H9 (cell line): ENCODE data around the gene ESRRA. TPM values are rescaled to one million over a fixed set of nuclear protein-coding genes. Genes with fewer than 3 reads are reported as not detected.

Experiments
- DNase-seq: peaks from one replicate; pipeline ENCODE4 v3.0.0-alpha.2; 2017
- H2AFZ ChIP-seq: one replicate; pipeline ENCODE4 v1.6.1; 2013; ENCODE audit warnings: mild to moderate bottlenecking, low read length, control low read depth, moderate library complexity
- H2AK5ac ChIP-seq: 2 replicates; pipeline ENCODE4 v1.6.1; 2013; ENCODE audit warnings: low read length, control low read depth, mixed read lengths; ENCODE audit not compliant: insufficient read length
- H2BK120ac ChIP-seq: one replicate; pipeline ENCODE4 v1.6.1; 2013; ENCODE audit warnings: low read depth, mild to moderate bottlenecking, low read length, control low read depth, inconsistent platforms; ENCODE audit not compliant: poor library complexity, severe bottlenecking
- H2BK12ac ChIP-seq: 2 replicates; pipeline ENCODE4 v1.6.1; 2013; ENCODE audit warnings: low read length, control low read depth, mixed read lengths, low read depth; ENCODE audit not compliant: insufficient read length
- H2BK15ac ChIP-seq: 2 replicates; pipeline ENCODE4 v1.6.1; 2013; ENCODE audit warnings: low read depth, low read length, control low read depth
- H2BK20ac ChIP-seq: one replicate; pipeline ENCODE4 v1.6.1; 2013; ENCODE audit warnings: low read depth, mild to moderate bottlenecking, low read length, control low read depth, inconsistent platforms; ENCODE audit not compliant: poor library complexity, severe bottlenecking
- H2BK5ac ChIP-seq: 2 replicates; pipeline ENCODE4 v1.6.1; 2013; ENCODE audit warnings: low read length, control low read depth, mixed read lengths; ENCODE audit not compliant: insufficient read length
- H3K14ac ChIP-seq: 2 replicates; pipeline ENCODE4 v1.6.1; 2013; ENCODE audit warnings: low read length, control low read depth; ENCODE audit not compliant: insufficient read depth
- H3K18ac ChIP-seq: 2 replicates; pipeline ENCODE4 v1.6.1; 2013; ENCODE audit warnings: low read depth, mild to moderate bottlenecking, mixed read lengths, low read length, control low read depth; ENCODE audit not compliant: insufficient read length
- H3K23ac ChIP-seq: 2 replicates; pipeline ENCODE4 v1.6.1; 2013; ENCODE audit warnings: low read length, control low read depth, mixed read lengths, low read depth; ENCODE audit not compliant: insufficient read length
- H3K23me2 ChIP-seq: 2 replicates; pipeline ENCODE4 v1.6.1; 2013; ENCODE audit warnings: low read depth, mild to moderate bottlenecking, mixed read lengths, low read length, control low read depth; ENCODE audit not compliant: insufficient read length, poor library complexity, severe bottlenecking
- H3K27ac ChIP-seq: 2 replicates; pipeline ENCODE4 v1.5.1; 2013; ENCODE audit warnings: low read length, control low read depth, mixed read lengths, low read depth; ENCODE audit not compliant: insufficient read length
- H3K27me3 ChIP-seq: 2 replicates; pipeline ENCODE4 v1.6.1; 2013; ENCODE audit warnings: low read length, control low read depth, inconsistent platforms; ENCODE audit not compliant: insufficient read depth
- H3K4ac ChIP-seq: 2 replicates; pipeline ENCODE4 v1.6.1; 2013; ENCODE audit warnings: low read depth, mild to moderate bottlenecking, control low read depth, inconsistent platforms, low read length, moderate library complexity
- H3K4me1 ChIP-seq: 2 replicates; pipeline ENCODE4 v1.6.1; 2013; ENCODE audit warnings: low read length, control low read depth, inconsistent platforms; ENCODE audit not compliant: insufficient read depth
- H3K4me2 ChIP-seq: 2 replicates; pipeline ENCODE4 v1.6.1; 2013; ENCODE audit warnings: low read length, control low read depth, mixed read lengths; ENCODE audit not compliant: insufficient read length, insufficient read depth
- H3K56ac ChIP-seq: 2 replicates; pipeline ENCODE4 v1.6.1; 2013; ENCODE audit warnings: low read depth, mild to moderate bottlenecking, mixed read lengths, low read length, control low read depth; ENCODE audit not compliant: insufficient read length
- H3K79me1 ChIP-seq: 2 replicates; pipeline ENCODE4 v1.6.1; 2013; ENCODE audit warnings: low read depth, mild to moderate bottlenecking, moderate library complexity, low read length, control low read depth, inconsistent platforms; ENCODE audit not compliant: insufficient read depth, poor library complexity, severe bottlenecking
- H3K79me2 ChIP-seq: 2 replicates; pipeline ENCODE4 v1.6.1; 2013; ENCODE audit warnings: low read length, control low read depth, inconsistent platforms; ENCODE audit not compliant: insufficient read depth
- H3K9ac ChIP-seq: 2 replicates; pipeline ENCODE4 v1.6.1; 2013; ENCODE audit warnings: low read length, control low read depth, mixed read lengths; ENCODE audit not compliant: insufficient read length; ENCODE audit errors: extremely low read depth
- H3K9me3 ChIP-seq: one replicate; pipeline ENCODE4 v1.6.1; 2013; ENCODE audit warnings: low read depth, low read length, inconsistent platforms; ENCODE audit not compliant: control insufficient read depth
- H3T11ph ChIP-seq: one replicate; pipeline ENCODE4 v1.6.1; 2013; ENCODE audit warnings: mild to moderate bottlenecking, low read length, control low read depth, inconsistent platforms
- H4K20me1 ChIP-seq: one replicate; pipeline ENCODE4 v1.6.1; 2013; ENCODE audit not compliant: control insufficient read depth, insufficient read length, insufficient read depth
- H4K5ac ChIP-seq: 2 replicates; pipeline ENCODE4 v1.6.1; 2013; ENCODE audit warnings: low read depth, mild to moderate bottlenecking, mixed read lengths, low read length, control low read depth; ENCODE audit not compliant: insufficient read length
- H4K8ac ChIP-seq: replicated peaks from 2 replicates; pipeline ENCODE4 v1.6.1; 2013; ENCODE audit warnings: low read length, control low read depth, mixed read lengths, low read depth; ENCODE audit not compliant: insufficient read length
- H4K91ac ChIP-seq: 2 replicates; pipeline ENCODE4 v1.6.1; 2013; ENCODE audit warnings: low read depth, mild to moderate bottlenecking, moderate library complexity, mixed read lengths, low read length, control low read depth; ENCODE audit not compliant: insufficient read length
- H3K27ac Mint-ChIP-seq, 3 experiments: 2 replicates in 2 of 3; 3 replicates in 1 of 3; pipeline ENCODE4 v1.8.0; 2020 to 2021; ENCODE audit warnings: mixed read lengths in 3 of 3, mild to moderate bottlenecking in 1 of 3, moderate library complexity in 1 of 3
- H3K27me3 Mint-ChIP-seq: 2 replicates; pipeline ENCODE4 v1.8.0; 2021; ENCODE audit warnings: low read depth, mild to moderate bottlenecking, moderate library complexity, mixed read lengths
- H3K36me3 Mint-ChIP-seq, 3 experiments: 2 replicates in 2 of 3; 3 replicates in 1 of 3; pipeline ENCODE4 v1.8.0; 2020 to 2021; ENCODE audit warnings: low read depth in 3 of 3, mixed read lengths in 3 of 3; ENCODE audit not compliant: insufficient read depth in 1 of 3
- H3K4me1 Mint-ChIP-seq, 2 experiments: 2 replicates each; pipeline ENCODE4 v1.8.0; 2020; ENCODE audit warnings: mixed read lengths in 2 of 2
- H3K4me3 Mint-ChIP-seq, 2 experiments: 2 replicates in 1 of 2; 3 replicates in 1 of 2; pipeline ENCODE4 v1.8.0; 2020 to 2021; ENCODE audit warnings: mild to moderate bottlenecking in 2 of 2, mixed read lengths in 2 of 2, moderate library complexity in 1 of 2
- H3K9me3 Mint-ChIP-seq, 2 experiments: 2 replicates in 1 of 2; 3 replicates in 1 of 2; pipeline ENCODE4 v1.8.0; 2020; ENCODE audit warnings: mild to moderate bottlenecking in 2 of 2, mixed read lengths in 2 of 2, moderate library complexity in 1 of 2
- CTCF ChIP-seq: fragments of 200-600 bp; sonication (generic); conservative IDR thresholded peaks from 3 replicates; pipeline ENCODE4 v1.8.0; 2021; ENCODE audit warnings: antibody characterized with exemption, mild to moderate bottlenecking
- WGBS: extraction: QIAGEN DNeasy Blood & Tissue Kit; methylation state at CpG from one replicate; pipeline ENCODE4 v1.1.7; 2013; ENCODE audit warnings: missing lambda C conversion rate, low lambda C conversion rate, mixed read lengths; ENCODE audit not compliant: insufficient read length; ENCODE audit errors: extremely low coverage; 5-methylcytosine and 5-hydroxymethylcytosine counted together
- total RNA-seq: library from RNA; stranded (reverse); gene quantifications from 2 replicates; pipeline ENCODE4 v1.2.1, GENCODE V29; 2021

The ESRRA gene
- total RNA-seq, 1 experiment from 2014 or later = 42.3 TPM

GRCh38 chr11:64322925-64323260 is 17.6 kb downstream of the ESRRA start:
- no peak overlapping the region for H2BK120ac ChIP-seq
- H3K27ac ChIP-seq = no peak overlapping the region
- no peak overlapping the region for H2BK20ac ChIP-seq
- no peak overlapping the region for H4K91ac ChIP-seq
- no peaks in the 10 kb centered on the region for H3K23me2 ChIP-seq
- peaks cover 9 to 22% (median 19%) of the 10 kb centered on the region in 3 experiments; a peak in 6 of 7 replicates for H3K36me3 Mint-ChIP-seq
- no peaks in the 10 kb centered on the region for H3K27me3 ChIP-seq
- no peak overlapping the region for H3K9ac ChIP-seq
- no peaks in the 10 kb centered on the region for H3K27me3 Mint-ChIP-seq
- no peak overlapping the region for H2BK12ac ChIP-seq
- H4K5ac ChIP-seq = no peak overlapping the region
- no peak overlapping the region for H3K14ac ChIP-seq
- no peak overlapping the region for H3K4me2 ChIP-seq
- H3K9me3 ChIP-seq = no peaks in the 10 kb centered on the region
- H3K9me3 Mint-ChIP-seq = no peaks in the 10 kb centered on the region
- no peaks in the 10 kb centered on the region for H3K79me2 ChIP-seq
- H2BK5ac ChIP-seq = no peak overlapping the region
- no peak overlapping the region for H2BK15ac ChIP-seq
- WGBS = no CpG with 5 or more reads among the region's 7 CpGs
- no peak overlapping the region for H3K23ac ChIP-seq
- no peak overlapping the region for H3K56ac ChIP-seq
- TF ChIP-seq CTCF = no peak
- H3K27ac Mint-ChIP-seq = peak overlapping the region; percentile 28 to 70 (median 68); a peak in 2 of 7 replicates
- no peak overlapping the region for H2AK5ac ChIP-seq
- no peak overlapping the region for H3T11ph ChIP-seq
- no peaks in the 10 kb centered on the region; the same call in 1 of the 2 replicates for H3K4me1 ChIP-seq
- DNase-seq = no peak
- H3K4me1 Mint-ChIP-seq = peaks cover 21 to 28% of the 10 kb centered on the region in 2 experiments
- no peak overlapping the region for H3K4me3 Mint-ChIP-seq
- H2AFZ ChIP-seq = no peak overlapping the region
- H4K8ac ChIP-seq = no peak overlapping the region
- no peak overlapping the region for H3K4ac ChIP-seq
- H3K79me1 ChIP-seq = no peaks in the 10 kb centered on the region
- H4K20me1 ChIP-seq = peaks cover 2% of the 10 kb centered on the region
- no peak overlapping the region for H3K18ac ChIP-seq
